GM19395 (cell line): Measurements from ENCODE around the gene CEND1.

ENCODE experiments used
- ATAC-seq: cut with Tn5 transposase; IDR thresholded peaks from one replicate; pipeline ENCODE4 v1.9.1; 2021; ENCODE audit warnings: mild to moderate bottlenecking, moderate library complexity; ENCODE audit not compliant: unreplicated experiment

Gene CEND1

GRCh38 chr11:796565-797295, 6.8 kb upstream of the CEND1 start:
- no peak for ATAC-seq

- no peak for ATAC-seq
These were observed 6.0 kb upstream of the CEND1 start for GRCh38 chr11:795634-796564.

GRCh38 chr11:794766-795633, 5.1 kb upstream of the CEND1 start:
- no peak for ATAC-seq

- no peak for ATAC-seq
These were observed 4.3 kb upstream of the CEND1 start for GRCh38 chr11:794013-794765.

GRCh38 chr11:793556-793955, 3.7 kb upstream of the CEND1 start:
- no peak for ATAC-seq

- no peak for ATAC-seq
These were observed 3.0 kb upstream of the CEND1 start for GRCh38 chr11:792873-793272.

GRCh38 chr11:792535-792821, 2.6 kb upstream of the CEND1 start:
- ATAC-seq: no peak

GRCh38 chr11:791658-792534, 2.0 kb upstream of the CEND1 start:
- ATAC-seq: no peak

GRCh38 chr11:790721-791564, 1.1 kb upstream of the CEND1 start:
- ATAC-seq: no peak

GRCh38 chr11:788953-789940, 643 bp downstream of the CEND1 start:
- ATAC-seq: no peak

- no peak for ATAC-seq
These were observed 1.8 kb downstream of the CEND1 start for GRCh38 chr11:788009-788640.

- no peak for ATAC-seq
These were observed 2.7 kb downstream of the CEND1 start for GRCh38 chr11:787084-787675.

GRCh38 chr11:786235-787083, 3.4 kb downstream of the CEND1 start:
- ATAC-seq: no peak

- ATAC-seq: no peak
These were observed 6.3 kb downstream of the CEND1 start for GRCh38 chr11:783581-784015.

- ATAC-seq: no peak
These were observed 7.4 kb downstream of the CEND1 start for GRCh38 chr11:782264-783174.
